HAP-1 (cell line): ENCODE measurements around the gene SLC33A1.
"Not testable (repeated sequence)": the region's sequence is repeated elsewhere in the genome, so short reads cannot be mapped to it uniquely, and the experiment has no call there.

Experiments used
- DNase-seq, 2 experiments: peaks; one replicate each; pipeline ENCODE4 v3.0.0-alpha.2; 2016 to 2020; ENCODE audit warnings: low spot score in 2 of 2
- H3K27me3 ChIP-seq: fragments of 250-450 bp; sonication (Bioruptor Pico); 2 replicates; pipeline ENCODE4 v1.5.1; 2020; ENCODE audit warnings: low read depth, mild to moderate bottlenecking, moderate library complexity
- H3K36me3 ChIP-seq: fragments of 250-450 bp; sonication (Bioruptor Pico); replicated peaks from 2 replicates; pipeline ENCODE4 v1.5.1; 2020; ENCODE audit warnings: mild to moderate bottlenecking
- H3K4me1 ChIP-seq: fragments of 250-450 bp; sonication (Bioruptor Pico); 2 replicates; pipeline ENCODE4 v1.5.1; 2020; ENCODE audit warnings: mild to moderate bottlenecking
- H3K4me3 ChIP-seq: fragments of 250-450 bp; sonication (Bioruptor Pico); 2 replicates; pipeline ENCODE4 v1.5.1; 2020; ENCODE audit warnings: mild to moderate bottlenecking, moderate library complexity
- H3K9me3 ChIP-seq: fragments of 250-450 bp; sonication (Bioruptor Pico); 2 replicates; pipeline ENCODE4 v1.5.1; 2020; ENCODE audit warnings: mild to moderate bottlenecking, moderate library complexity
- in situ Hi-C: fragments of 300-500 bp; cut with MboI; formaldehyde crosslinking; loops from 3 replicates; pipeline ENCODE4 v1.14.3; 2020; ENCODE audit warnings: low sequenced_read_pairs, inconsistent platforms, mixed read lengths

SLC33A1 gene

GRCh38 chr3:155854141-155854940 lies at the start of gene SLC33A1:
TSS of gene SLC33A1 (minus strand) at chr3:155854427. CDS start at chr3:155853997, 430 bp downstream.
- no peaks in the 10 kb centered on the region for H3K27me3 ChIP-seq
- no peaks in the 10 kb centered on the region for H3K9me3 ChIP-seq
- H3K4me3 ChIP-seq: peak within 1 kb of the TSS; percentile 69
- in situ Hi-C loops: loop anchor here (10.0 to 25.0 kb wide), 2 partner anchors 110 to 492 kb away; partner anchors contain the start of gene PLCH1
- DNase-seq: peak; percentile 98 to 99
- H3K36me3 ChIP-seq: no peaks in the 10 kb centered on the region; the same call in 1 of the 2 replicates
- H3K4me1 ChIP-seq: peaks cover 6% of the 10 kb centered on the region

DNA sequence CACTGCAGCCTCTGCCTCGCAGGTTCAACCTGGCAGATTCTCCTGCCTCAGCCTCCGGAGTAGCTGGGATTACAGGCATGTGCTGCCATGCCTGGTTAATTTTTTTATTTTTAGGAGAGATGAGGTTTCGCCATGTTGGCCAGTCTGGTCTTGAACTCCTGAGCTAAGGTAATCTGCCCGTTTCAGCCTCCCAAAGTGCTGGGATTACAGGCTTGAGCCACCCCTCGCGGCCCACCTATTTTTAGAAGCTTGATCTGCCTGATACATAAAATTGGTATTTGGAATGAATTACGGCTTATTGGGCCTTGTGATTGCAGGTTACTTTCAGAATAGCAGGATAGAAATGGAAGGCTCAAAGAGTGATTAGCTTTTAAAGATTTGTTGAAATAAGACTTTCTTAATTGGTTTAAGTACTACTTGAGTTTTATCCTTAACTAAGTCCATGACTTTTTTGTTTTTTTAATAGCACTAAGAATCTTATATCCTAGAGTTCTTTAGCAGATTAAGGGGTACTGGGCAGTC lies 41.2 kb upstream of the SLC33A1 start:
- no peaks in the 10 kb centered on the region for H3K9me3 ChIP-seq
- H3K4me3 ChIP-seq: no peak overlapping the region
- peaks cover 72% of the 10 kb centered on the region for H3K36me3 ChIP-seq
- in situ Hi-C loops: no loop called here
- H3K27me3 ChIP-seq: no peaks in the 10 kb centered on the region
- H3K4me1 ChIP-seq: peaks cover 5% of the 10 kb centered on the region; the same call in 1 of the 2 replicates
- no peak for DNase-seq

DNA sequence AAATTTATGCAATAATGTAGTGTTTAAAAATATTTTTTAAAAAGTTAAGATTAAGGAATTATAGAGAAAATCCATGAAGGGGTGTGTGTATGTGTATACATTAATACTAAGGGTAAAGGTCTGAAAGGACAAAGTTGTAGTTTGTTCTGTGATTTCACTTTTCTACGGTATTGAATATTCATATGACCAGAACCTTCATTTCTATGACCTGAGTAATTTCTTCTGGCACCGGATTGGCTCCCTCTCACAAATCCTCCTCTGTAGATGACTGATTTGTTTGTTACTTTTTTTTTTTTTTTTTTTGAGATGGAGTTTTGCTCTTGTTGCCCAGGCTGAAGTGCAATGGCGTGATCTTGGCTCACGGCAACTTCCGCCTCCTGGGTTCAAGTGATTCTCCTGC lies 37.1 kb upstream of the SLC33A1 start:
- in situ Hi-C loops: no loop called here
- DNase-seq: no peak

DNA sequence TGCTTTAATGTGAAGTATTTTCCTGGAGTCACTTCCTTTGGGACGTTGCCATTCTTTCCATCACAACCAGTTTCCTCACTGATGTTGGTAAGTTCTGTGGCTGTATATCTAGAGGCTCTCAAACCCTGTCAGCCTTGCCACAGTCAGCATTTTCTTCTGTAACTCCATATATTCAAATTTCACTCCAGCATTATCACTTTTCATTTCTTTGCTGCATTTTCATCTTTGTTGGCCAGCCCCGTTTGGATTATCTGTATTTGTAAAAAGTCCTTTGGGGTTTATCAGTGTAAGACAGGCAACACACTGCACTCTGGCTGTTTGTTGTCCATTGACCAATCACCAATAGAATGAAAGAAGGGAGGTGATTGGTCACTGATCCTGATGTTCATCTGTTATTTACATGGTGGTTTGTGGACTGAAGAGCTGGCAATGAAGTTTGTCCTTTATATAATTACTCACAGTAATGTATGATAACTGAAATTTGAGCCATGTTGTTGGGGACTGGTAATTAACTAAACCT lies 36.5 kb upstream of the SLC33A1 start:
- in situ Hi-C loops: no loop called here
- no peaks in the 10 kb centered on the region for H3K9me3 ChIP-seq
- H3K4me3 ChIP-seq: no peak overlapping the region
- peaks cover 5% of the 10 kb centered on the region for H3K4me1 ChIP-seq
- no peaks in the 10 kb centered on the region for H3K27me3 ChIP-seq
- H3K36me3 ChIP-seq: peaks cover 35% of the 10 kb centered on the region
- DNase-seq: no peak

More for the DNA sequence above, 37.1 kb upstream of the SLC33A1 start:
- Histone ChIP-seq H3K36me3 (peaks cover 38% of the 10 kb centered on the region), H3K27me3 (no peaks in the 10 kb centered on the region), H3K4me3 (no peak overlapping the region), H3K9me3 (no peaks in the 10 kb centered on the region), H3K4me1 (peaks cover 5% of the 10 kb centered on the region)

GRCh38 chr3:155889952-155890351 lies 35.7 kb upstream of the SLC33A1 start:
- no peak for DNase-seq

DNA sequence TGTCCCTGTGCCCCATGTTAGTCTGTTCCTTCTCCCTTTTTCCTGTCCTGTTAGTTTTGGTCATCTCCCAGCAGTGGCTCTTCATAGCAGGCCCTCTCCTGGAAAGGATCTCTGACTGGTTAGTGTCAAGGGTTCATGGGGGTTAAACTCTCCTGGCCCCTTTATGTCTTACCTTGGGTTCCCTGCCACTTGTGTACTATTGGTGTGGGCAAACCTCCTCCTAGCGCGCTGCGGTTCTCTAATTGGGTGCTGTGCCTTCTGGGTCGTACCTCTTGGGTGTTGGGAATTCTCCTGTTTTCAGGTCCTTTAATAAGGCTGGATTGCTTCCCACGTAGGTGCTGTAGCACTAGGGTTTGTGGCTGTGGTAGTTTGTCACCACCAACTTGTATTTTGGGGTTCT lies 35.0 kb upstream of the SLC33A1 start:
- H3K4me3 ChIP-seq: no peak overlapping the region
- H3K36me3 ChIP-seq: peaks cover 20% of the 10 kb centered on the region
- peaks cover 5% of the 10 kb centered on the region for H3K4me1 ChIP-seq
- DNase-seq: no peak
- no peaks in the 10 kb centered on the region for H3K9me3 ChIP-seq
- in situ Hi-C loops: no loop called here
- no peaks in the 10 kb centered on the region for H3K27me3 ChIP-seq

More at GRCh38 chr3:155889952-155890351, 35.7 kb upstream of the SLC33A1 start:
- Histone ChIP-seq H3K4me3 (no peak overlapping the region), H3K9me3 (no peaks in the 10 kb centered on the region), H3K27me3 (no peaks in the 10 kb centered on the region), H3K36me3 (peaks cover 27% of the 10 kb centered on the region), H3K4me1 (peaks cover 5% of the 10 kb centered on the region)
- in situ Hi-C loops: no loop called here

DNA sequence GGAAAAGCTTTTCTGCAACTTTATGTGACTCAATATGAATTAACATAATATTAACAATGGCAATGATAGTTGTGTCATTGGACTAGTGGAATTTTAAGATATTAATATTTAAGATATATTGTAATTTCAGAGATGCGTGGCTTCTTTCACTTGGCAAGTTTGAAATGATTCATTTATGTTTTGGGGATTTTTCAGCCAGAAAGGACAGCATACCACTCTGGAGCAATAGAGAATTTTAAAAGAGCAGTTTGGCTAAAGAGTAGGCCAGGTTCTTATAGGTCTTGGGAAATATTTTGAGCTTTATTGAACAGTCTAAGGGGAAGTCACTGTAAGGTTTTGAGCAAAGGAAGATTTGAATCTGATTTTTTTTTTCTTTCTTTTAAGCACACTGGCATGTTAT lies 32.7 kb upstream of the SLC33A1 start:
- DNase-seq: no peak
- Histone ChIP-seq H3K27me3 (no peaks in the 10 kb centered on the region), H3K36me3 (peaks cover 6% of the 10 kb centered on the region; the same call in 1 of the 2 replicates), H3K4me1 (peaks cover 5% of the 10 kb centered on the region), H3K9me3 (no peaks in the 10 kb centered on the region), H3K4me3 (no peak overlapping the region)
- in situ Hi-C loops: no loop called here

- H3K4me1 ChIP-seq, in situ Hi-C loops, DNase-seq: not testable (repeated sequence)
Observed at GRCh38 chr3:155886348-155886747, 32.1 kb upstream of the SLC33A1 start.

GRCh38 chr3:155885292-155885691 lies 31.1 kb upstream of the SLC33A1 start:
- in situ Hi-C loops: no loop called here
- no peak for DNase-seq
- Histone ChIP-seq H3K4me3 (no peak overlapping the region), H3K4me1 (no peaks in the 10 kb centered on the region; the same call in 1 of the 2 replicates), H3K27me3 (no peaks in the 10 kb centered on the region), H3K9me3 (no peaks in the 10 kb centered on the region), H3K36me3 (no peaks in the 10 kb centered on the region)

More at GRCh38 chr3:155886348-155886747, 32.1 kb upstream of the SLC33A1 start:
- H3K4me3 ChIP-seq, H3K36me3 ChIP-seq, H3K9me3 ChIP-seq, H3K27me3 ChIP-seq: not testable (repeated sequence)

DNA sequence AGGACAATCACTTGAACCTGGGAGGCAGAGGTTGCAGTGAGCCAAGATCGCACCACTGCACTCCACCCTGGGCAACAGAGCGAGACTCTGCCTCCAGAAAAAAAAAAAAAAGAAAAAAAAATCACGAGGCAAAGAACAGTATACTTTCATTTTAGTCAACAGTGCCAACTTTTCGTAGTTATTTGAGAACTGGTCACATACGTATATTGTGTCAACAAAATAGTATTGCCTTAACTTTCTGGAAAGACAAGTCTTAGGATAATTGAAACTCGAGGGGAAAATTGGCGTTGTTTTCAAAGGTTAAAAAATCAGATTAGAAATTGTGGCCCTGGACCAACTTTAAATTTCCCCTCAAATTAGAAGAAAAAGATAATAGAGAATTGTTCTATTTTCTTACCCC lies 30.1 kb upstream of the SLC33A1 start:
- Histone ChIP-seq H3K36me3 (no peaks in the 10 kb centered on the region), H3K4me3 (no peak overlapping the region), H3K4me1 (no peaks in the 10 kb centered on the region; the same call in 1 of the 2 replicates), H3K9me3 (no peaks in the 10 kb centered on the region), H3K27me3 (no peaks in the 10 kb centered on the region)
- in situ Hi-C loops: no loop called here
- no peak for DNase-seq

DNA sequence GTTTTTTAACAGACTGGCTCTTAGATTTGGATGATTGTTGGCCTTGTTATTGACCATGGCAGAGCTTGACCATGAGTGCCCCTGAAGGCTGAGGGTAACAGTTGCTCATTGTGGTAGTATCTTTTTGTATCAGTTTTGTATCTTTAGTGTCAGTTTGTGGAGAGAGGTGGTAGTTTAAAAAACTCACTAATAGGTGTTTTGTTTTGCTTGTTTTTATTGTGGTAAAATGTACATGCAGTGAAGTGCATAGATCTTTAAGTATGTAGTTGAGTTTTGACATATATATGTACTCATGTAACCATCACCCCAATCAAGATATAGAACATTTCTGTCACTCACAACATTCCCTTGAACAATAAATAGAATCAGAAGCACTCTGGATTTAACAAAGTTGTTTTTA lies 26.1 kb upstream of the SLC33A1 start:
- H3K27me3 ChIP-seq: no peaks in the 10 kb centered on the region
- no peaks in the 10 kb centered on the region for H3K4me1 ChIP-seq
- no peak for DNase-seq
- in situ Hi-C loops: no loop called here
- H3K36me3 ChIP-seq: no peaks in the 10 kb centered on the region
- H3K9me3 ChIP-seq: no peaks in the 10 kb centered on the region
- H3K4me3 ChIP-seq: no peak overlapping the region

GRCh38 chr3:155876503-155876902 lies 22.3 kb upstream of the SLC33A1 start:
- H3K9me3 ChIP-seq: no peaks in the 10 kb centered on the region
- DNase-seq: no peak
- H3K27me3 ChIP-seq: no peaks in the 10 kb centered on the region
- peaks cover 3% of the 10 kb centered on the region; the same call in 1 of the 2 replicates for H3K36me3 ChIP-seq
- no peak overlapping the region for H3K4me3 ChIP-seq
- peaks cover 9% of the 10 kb centered on the region for H3K4me1 ChIP-seq
- in situ Hi-C loops: no loop called here

GRCh38 chr3:155876037-155876436 lies 21.8 kb upstream of the SLC33A1 start:
- no peaks in the 10 kb centered on the region for H3K27me3 ChIP-seq
- no peaks in the 10 kb centered on the region for H3K9me3 ChIP-seq
- in situ Hi-C loops: no loop called here
- no peak for DNase-seq
- H3K4me3 ChIP-seq: no peak overlapping the region
- H3K4me1 ChIP-seq: peaks cover 9% of the 10 kb centered on the region
- peaks cover 3% of the 10 kb centered on the region; the same call in 1 of the 2 replicates for H3K36me3 ChIP-seq
